T1000 (cell line): Measurements from ENCODE around the gene GINS2.

Experiments used
- DNase-seq: peaks from one replicate; lab custom pipeline; 2025; ENCODE audit warnings: mixed read lengths; lab: John Stamatoyannopoulos, UW

The GINS2 gene

DNA sequence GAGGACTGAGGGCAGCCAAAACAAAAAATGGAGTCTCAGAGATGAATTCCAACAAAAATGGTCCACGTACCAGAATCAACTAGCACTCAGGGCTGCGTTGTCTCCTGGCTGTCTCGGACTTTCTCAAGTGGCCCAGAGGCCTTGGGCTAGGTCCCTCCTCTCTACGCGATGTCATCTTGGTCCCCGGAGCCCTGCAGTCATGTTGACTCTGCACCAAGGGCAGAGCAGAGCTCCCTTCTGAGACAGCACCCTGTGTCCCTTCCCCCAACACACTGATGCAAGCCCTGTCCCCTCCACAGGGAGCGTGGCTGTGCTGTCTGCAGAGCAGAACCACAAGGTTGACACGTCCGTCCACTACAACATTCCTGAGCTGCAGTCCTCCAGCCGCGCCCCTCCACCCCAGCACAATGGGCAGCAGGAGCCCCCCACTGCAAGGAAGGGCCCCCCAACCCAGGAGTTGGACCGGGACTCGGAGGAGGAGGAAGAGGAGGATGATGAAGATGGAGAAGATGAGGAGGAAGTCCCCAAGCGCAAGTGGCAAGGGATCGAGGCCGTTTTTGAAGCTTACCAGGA is 20.8 kb downstream of the GINS2 start:
- DNase-seq = no peak

DNA sequence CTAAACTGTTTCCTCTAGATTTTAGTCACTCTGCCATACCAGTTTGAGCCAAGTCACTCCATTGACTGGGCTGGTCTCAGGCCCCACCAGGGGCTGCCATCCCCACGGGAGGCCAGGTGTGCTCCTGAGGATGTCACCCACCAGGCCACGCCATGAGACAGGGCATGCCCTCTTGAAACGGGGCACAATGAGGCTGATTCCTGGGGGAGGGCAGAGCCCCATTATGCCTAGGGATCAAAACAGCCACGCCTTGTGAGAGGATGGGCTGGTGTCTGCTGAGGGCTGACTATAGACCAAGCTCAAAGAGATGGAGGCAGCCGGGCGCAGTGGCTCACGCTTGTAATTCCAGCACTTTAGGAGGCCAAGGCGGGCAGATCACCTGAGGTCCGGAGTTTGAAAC is 21.5 kb downstream of the GINS2 start:
- DNase-seq = no peak

DNA sequence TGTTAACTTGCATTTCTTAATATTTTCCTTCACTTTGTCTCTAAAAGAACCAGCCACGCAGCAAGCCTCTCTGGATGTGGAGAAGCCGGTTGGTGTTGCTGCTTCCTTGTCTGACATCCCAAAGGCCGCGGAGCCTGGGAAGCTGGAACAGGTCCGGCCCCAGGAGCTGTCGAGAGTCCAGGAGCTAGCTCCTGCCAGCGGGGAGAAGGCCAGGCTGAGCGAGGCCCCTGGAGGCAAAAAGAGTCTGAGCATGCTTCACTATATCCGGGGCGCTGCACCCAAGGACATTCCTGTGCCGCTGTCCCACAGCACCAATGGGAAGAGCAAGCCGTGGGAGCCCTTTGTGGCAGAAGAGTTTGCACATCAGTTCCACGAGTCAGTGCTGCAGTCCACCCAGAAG is 22.8 kb downstream of the GINS2 start:
- DNase-seq = no peak

DNA sequence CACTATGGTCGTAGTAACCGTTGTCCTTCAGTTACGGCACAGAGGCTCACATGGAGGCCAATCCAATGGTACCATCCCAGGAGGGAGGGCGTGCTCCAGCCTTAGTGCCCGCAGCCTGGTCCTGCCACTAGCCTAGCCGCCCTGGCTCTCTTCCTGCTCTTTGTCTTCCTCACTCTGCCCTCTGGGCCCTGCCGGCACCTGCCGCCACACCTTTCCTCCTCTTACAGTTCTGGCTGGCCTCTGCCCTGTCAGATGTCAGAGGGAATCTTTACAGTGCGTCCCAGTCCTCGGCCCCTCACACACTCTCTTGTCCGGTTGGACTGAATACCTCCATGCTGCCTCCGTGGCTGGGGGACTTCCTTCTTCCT is 23.4 kb downstream of the GINS2 start:
- no peak for DNase-seq

DNA sequence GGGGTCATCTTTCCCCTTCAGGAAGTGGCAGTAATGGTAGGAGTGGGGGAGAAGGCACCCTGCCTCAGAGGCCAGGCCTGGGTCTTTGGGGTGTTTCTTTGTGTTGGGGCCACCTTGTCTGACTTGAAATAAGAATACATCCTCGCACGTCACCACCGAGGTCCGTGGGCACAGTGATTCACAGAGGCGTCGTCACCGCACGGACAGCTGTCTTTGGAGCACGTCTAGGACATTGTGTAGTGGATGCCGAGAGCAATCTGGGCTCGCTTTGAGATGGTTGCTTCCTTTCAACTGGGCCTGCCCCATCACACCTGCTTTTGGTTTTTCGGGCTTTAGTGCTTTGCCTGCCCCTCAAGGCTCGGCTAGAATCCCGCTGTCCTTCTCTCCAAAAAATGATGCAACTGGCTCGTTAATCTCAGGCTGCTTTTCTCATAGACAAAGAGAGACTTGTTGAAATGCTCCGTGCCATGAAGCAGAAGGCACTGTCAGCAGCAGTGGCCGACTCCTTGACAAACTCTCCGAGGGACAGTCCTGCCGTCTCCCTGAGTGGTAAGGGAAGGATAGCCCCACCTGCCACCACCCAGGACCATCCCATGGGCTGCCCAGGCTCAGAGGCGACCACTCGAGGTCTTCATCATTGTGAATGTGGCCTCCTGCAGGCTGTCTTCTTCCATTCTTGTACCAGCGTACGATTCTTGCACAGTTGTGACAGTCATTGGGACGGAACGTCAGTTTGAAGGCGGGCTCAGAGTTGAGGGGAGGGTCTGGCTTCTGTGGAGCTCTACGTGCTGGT is 24.0 kb downstream of the GINS2 start:
- DNase-seq = no peak

DNA sequence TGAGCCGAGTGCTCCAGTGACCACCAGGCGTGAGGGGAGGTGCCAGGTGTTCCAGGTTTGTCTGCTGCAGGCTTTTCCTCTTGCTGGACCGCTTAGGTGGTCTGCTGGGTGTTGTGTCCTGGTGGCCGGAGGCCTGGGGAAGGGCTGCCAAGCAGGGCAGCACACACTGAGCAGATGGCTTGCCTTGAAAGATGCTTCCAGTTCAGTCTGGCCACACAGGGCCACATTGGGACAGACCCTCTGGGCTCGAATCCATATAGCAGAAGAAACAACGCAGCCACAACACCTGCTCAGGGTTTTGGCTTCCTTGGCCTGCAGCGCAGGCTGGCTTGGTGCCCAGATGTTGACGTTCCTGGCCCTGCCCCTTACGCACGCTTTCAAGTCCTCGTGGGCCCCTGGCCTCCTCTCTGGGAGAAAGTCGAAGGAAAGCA is 24.8 kb downstream of the GINS2 start:
- DNase-seq = no peak

DNA sequence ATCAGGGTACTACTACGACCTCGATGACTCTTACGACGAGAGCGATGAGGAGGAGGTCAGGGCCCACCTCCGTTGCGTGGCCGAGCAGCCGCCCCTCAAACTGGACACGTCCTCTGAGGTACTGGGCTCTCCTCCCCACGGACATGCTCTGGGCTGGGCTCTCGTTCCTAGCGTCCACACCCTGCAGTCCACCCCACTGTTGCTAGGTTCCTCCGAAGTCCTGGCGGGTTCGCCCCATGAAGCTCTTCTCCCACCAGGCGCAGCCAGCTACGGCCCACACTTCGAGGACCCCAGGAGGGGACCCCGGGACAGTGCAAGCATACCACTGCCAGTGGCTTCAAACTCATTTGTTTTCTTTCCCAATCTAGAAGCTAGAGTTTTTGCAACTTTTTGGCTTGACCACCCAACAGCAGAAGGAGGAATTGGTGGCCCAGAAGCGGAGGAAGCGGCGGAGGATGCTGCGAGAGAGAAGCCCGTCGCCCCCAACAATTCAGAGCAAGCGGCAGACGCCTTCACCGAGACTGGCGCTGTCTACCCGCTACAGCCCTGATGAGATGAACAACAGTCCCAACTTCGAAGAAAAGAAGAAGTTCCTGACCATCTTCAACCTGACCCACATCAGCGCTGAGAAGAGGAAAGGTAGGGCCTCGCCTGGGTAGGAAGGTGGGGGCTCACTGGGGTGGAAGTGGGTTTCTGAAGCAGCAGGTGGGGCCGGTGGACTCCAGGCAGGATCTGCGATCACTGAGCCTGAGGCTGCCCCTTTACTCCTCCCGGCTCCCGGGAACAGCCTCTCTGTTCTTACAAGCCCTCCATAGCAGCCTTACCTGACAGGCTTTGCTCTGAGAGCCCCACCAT is 25.6 kb downstream of the GINS2 start:
- no peak for DNase-seq

DNA sequence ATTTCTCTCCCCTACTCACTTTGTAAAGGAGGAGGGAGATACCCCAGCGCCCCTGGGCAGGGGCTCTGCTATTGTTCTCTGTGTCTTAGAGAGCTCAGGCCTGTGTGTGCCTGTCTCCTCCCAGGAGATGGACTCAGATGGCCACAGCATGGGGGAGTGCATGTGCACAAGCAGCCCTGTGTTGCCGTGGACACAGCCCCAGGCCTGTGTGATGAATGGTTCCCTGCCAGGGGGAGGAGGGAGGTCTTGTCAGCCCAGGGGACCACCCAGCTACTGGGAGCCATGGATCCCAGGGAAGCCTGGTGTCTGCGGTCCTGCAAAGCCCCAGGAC is 26.3 kb downstream of the GINS2 start:
- DNase-seq = no peak

DNA sequence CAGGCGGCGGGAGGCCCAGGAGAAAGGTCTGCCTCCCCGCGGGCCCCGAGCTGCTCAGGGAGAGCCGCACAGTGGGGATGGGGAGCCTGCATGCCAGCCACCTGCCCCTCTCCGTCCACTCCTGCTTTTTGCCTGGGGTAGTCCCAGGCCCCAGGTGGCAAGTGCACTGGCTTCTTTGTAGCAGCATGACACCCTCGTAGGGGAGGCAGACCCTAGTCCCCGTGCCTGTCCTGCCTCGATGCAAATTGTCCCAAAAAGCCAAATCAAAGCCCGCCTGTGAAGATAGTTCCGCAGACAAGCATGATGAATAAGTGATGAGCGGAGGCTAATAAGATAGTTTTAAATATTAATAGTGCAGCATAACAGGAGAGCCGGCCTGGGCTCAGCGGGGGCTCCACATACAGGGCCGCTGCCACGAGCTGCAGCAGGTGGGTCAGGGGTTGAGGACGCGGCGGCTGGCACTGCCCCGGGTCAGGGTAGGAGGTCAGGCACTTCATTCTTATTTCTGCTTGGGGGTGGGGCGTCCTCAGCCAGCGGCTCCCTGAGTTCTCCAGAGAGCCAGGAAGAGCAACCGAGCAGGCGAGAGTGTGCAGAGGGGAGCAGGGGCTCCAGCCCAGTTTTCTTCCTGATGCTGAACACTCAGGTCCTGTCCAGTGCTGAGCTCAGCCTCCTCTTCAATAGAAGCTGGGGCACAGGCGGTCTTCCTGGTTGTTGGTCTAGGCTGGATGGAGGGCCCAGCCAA is 26.8 kb downstream of the GINS2 start:
- DNase-seq = no peak

DNA sequence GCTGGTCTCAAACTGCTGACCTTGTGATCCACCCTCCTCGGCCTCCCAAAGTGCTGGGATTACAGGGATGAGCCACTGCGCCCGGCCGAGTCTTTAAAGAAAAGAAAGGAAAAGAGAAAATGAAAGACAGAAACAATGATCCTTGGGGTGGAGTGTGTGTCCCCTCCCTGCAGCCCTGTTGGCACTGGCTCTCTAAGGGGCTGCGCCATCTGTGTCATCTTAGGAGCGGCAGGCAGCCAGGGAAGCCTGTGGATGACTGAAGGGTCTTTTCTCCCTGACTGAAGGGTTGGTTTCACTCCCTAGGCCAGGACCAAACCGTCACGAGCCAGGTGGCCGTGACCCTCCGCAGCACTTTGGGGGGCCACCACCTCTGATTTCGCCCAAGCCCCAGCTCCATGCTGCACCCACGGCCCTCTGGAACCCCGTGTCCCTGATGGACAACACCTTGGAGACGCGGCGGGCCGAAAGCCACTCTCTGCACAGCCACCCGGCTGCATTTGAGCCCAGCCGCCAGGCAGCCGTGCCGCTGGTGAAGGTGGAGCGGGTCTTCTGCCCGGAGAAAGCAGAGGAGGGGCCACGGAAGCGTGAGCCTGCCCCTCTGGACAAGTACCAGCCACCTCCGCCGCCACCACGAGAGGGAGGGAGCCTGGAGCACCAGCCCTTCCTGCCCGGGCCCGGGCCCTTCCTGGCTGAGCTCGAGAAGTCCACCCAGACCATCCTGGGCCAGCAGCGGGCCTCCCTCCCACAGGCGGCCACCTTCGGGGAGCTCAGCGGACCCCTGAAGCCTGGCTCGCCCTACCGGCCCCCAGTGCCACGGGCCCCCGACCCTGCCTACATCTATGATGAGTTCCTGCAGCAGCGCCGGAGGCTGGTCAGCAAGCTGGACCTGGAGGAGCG is 27.7 kb downstream of the GINS2 start:
- no peak for DNase-seq

DNA sequence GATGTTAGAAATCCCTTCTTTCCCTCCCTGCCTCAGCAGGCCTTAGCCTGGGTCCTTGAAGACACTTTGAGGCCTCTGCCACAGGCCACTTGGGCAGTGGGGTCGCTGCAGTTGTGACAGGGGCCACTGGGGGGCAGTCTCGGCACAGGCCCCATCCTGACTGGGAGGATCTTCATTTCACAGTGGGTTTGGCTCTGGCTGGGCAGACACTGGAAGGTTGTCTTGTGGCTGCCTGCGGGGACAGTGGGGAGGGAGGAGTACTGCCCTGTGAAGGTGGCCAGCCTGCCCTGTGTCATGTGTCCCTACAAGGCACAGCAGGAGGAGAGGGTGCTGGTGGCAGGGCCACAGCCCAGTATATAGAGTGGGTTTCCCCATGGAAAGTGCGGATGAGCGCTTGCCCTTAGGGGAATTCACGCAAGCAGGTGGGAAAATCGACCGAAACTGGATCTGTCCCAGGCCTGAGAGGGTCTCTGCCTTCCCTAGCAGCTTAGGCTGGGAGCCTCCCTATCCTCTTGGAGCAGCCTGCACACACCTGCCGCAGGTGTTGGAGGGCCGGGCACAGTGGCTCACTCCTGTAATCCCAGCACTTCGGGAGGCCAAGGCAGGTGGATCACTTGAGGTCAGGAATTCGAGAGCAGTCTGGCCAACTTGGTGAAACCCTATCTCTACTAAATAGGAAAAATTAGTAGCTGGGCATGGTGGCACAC is 28.8 kb downstream of the GINS2 start:
- DNase-seq = peak; percentile 25

DNA sequence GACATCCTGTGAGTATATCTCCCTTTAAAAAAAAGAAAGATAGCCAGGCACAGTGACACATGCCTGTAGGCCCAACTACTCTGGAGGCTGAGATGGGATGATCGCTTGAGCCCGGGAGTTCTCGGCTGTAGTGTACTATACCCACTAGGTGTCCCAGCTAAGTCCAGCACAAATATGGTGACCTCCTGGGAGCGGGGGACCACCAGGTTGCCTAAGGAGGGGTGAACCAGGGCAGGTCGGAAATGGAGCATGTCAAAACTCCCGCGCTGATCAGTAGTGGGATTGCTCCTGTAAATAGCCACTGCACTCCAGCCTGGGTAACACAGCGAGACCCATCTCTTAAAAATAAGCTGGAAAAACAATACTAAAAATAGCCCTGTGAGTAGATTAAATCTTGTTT is 29.4 kb downstream of the GINS2 start:
- no peak for DNase-seq

DNA sequence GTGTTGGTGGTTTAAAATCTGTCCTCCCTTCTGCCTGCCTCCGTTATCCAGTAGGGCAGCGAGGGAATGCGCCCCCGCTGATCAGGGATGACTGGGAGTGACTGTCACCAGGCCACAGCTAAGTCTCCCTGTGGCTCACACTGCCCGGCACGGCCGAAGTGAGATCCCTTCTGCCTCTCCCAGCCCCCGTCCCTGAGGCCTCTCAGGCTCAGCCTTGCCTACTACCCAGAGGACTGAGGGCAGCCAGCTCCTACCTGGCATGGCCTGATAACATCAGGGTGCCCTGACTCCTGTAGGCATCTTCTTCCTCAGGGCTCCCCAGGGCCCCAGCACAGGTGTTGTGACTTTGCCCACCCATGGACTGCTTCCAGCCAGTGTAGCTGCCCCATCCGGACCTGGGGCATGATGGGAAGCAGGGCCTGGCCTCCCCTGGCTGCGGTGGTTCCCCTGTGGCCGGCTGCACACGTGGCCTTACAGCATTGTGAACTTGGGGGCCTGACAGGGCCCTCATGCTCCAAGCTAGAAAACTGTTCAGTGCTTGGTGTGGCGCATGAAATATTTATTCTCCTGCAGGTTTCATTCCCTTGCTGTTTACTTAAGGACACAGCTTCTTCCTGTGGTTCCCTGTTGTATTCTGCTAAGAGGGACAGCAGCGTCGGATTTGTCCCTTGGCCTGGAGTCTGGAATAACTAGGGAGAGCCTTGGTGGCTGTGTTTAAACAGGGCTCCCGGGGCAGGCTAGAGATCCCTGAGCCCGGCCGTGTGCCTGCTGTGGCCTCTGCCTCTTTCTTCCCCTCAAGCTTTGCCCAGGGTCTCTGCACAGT is 30.0 kb downstream of the GINS2 start:
- DNase-seq = no peak

DNA sequence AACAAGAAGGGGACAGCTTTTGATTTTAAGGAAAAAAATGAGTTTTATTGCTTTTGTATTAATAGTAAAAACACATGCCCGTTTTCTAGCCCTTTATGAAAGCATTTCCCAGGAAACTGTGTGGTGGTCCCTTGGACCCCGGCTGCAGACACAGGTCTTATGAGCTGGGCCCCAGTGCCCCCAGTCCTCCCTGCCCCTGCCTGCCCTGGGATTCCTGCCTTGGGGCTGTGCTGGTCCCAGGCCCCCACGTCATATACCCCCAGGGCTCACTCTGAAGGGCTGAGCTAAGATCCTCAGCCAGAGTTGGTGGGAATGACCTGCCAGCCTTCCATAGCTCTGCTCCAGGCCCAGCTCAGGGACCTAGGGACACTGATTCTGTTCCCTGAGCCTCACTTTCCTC is 30.8 kb downstream of the GINS2 start:
- no peak for DNase-seq

DNA sequence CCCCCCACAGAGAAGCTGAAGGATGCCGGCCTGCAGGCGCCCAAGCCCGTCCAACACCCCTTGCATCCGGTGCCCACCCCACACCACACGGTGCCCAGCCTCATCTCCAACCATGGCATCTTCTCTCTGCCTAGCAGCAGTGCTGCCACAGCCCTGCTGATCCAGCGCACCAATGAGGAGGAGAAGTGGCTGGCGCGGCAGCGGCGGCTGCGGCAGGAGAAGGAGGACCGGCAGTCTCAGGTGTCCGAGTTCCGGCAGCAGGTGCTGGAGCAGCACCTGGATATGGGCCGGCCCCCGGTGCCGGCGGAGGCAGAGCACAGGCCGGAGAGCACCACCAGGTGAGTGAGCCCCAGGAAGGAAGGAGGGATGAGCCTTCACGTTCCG is 31.5 kb downstream of the GINS2 start:
- DNase-seq = no peak

DNA sequence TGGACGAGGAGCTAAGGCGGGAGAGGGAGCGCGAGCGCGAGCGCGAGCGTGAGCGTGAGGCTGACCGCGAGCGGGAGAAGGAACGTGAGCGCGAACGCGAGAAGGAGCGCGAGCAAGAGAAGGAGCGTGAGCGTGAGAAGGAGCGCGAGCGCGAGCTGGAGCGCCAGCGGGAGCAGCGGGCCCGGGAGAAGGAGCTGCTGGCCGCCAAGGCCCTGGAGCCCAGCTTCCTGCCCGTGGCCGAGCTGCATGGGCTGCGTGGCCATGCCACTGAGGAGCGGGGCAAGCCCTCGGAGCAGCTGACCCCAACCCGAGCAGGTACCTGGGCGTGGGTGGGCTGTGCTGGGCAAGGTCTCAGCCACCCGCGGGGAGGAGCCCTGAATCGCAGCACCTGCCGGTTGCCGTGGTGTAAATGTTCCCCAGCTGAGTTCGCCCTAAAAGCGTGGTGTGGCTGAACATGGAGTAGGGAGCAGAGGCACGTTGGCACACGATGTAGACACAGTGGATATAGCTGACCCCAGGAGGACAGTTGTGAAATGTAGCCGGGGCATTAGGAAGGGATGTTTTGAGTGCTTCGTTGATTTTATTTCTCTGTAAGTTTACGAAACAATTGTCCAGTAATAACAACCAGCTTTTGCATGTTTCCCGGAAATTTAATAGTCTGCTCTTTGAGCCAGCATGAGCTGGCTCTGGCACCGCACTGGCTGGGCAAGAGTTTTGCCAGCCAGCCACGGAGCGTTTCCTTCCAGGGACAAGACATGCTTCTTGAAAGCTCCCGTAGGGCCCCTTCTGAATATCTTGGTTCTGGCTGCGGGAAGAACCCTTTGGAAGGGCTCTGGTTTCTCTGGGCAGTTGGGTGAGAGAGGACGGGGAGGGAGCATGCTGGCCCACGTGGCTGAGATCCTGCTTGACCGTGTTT is 32.1 kb downstream of the GINS2 start:
- DNase-seq = no peak

DNA sequence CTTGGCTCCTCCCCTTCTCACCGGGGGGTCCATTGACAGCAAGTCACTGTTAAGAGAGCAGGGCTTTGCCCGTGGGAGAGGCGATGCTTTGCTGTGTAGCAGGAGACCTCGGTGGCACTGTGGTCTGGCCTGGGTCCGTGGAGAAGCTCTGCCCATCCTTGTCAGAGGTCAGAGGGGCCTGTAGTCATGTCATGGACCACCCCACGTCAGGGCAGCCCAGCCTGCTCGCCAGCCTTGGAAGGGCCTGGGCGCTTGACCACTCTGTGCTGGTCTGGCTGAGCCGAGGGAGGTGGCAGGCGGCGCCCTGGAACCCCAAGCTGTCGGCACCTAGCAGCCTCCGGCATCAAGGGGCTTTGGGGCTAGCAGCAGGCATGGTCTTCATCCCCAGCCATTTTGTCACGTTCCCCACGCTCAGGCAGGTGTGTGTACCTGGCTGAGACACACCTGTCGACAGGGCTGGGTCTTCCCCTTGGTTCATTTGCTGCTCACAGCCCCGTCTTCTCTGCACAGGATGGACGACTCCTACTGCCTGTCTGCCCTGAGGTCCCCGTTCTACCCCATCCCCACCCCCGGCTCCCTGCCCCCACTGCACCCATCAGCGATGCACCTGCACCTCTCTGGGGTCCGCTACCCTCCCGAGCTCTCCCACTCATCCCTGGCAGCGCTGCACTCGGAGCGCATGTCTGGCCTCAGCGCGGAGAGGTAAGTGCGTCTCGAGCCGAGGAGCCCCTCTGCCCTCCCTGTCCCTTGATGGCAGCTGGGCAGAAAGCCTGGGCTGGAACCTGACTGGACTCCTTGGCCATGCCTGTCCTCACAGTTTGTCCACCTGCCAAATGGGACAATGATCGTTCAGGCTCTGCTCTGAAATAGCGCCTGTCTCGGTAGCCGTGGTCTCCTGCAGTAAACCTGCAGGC is 33.3 kb downstream of the GINS2 start:
- DNase-seq = no peak
